ENCODE results near the gene TMEM54.

- TF ChIP-seq GATA2 (IDR thresholded peaks at IDR 0.05; ENCODE audit: low read depth, low read length) (no peak), GATA3 (IDR thresholded peaks at IDR 0.05; ENCODE audit: low read depth, low read length) (no peak)
These were observed 22.6 kb downstream of the TMEM54 start for GRCh38 chr1:32878637-32879041.

Measured in SH-SY5Y (cell line).